ENCODE measurements around the gene VCL.

DNA sequence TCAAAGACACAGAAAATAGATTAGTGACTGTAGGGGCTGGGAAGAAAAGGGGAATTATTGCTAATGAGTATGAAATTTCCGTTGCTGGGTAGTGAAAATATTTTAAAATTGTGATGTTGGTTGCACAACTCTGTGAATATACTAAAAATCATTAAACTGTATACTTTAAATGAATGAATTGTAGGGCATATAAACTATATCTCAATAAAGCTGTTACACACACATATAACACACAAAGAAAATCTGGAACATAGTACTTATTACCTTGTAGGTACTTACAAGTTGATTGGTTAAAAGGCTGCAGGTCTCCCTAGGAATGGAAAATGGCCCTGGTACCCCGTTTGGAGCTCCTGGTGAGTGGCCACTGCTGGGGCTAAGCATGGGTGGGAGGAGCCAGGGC lies 27.1 kb upstream of the VCL start:
- TF ChIP-seq EZH2 (IDR thresholded peaks at IDR 0.05; ENCODE audit: low read length, unreplicated experiment): no peak
- TF ChIP-seq, protein P1, sequence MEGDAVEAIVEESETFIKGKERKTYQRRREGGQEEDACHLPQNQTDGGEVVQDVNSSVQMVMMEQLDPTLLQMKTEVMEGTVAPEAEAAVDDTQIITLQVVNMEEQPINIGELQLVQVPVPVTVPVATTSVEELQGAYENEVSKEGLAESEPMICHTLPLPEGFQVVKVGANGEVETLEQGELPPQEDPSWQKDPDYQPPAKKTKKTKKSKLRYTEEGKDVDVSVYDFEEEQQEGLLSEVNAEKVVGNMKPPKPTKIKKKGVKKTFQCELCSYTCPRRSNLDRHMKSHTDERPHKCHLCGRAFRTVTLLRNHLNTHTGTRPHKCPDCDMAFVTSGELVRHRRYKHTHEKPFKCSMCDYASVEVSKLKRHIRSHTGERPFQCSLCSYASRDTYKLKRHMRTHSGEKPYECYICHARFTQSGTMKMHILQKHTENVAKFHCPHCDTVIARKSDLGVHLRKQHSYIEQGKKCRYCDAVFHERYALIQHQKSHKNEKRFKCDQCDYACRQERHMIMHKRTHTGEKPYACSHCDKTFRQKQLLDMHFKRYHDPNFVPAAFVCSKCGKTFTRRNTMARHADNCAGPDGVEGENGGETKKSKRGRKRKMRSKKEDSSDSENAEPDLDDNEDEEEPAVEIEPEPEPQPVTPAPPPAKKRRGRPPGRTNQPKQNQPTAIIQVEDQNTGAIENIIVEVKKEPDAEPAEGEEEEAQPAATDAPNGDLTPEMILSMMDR (conservative IDR thresholded peaks at IDR 0.05; ENCODE audit: low read depth, low read length): no peak
